Stimulated activated CD8-positive, alpha-beta memory T cell treated with anti-CD3 and anti-CD28 coated beads, Interleukin-12 subunit alpha, Interleukin-12 subunit beta, amount 100 ng/mL, for 24 hours (primary cell): ENCODE measurements around the gene BAZ1A.
"Not testable (repeated sequence)": the region's sequence is repeated elsewhere in the genome, so short reads cannot be mapped to it uniquely, and the experiment has no call there.

Source experiments
- DNase-seq: peaks from one replicate; pipeline ENCODE4 v3.0.0-alpha.2; 2020; ENCODE audit errors: extremely low read depth

The BAZ1A gene

GRCh38 chr14:34858765-34859164 lies 16.4 kb downstream of the BAZ1A start:
- no peak for DNase-seq

DNA sequence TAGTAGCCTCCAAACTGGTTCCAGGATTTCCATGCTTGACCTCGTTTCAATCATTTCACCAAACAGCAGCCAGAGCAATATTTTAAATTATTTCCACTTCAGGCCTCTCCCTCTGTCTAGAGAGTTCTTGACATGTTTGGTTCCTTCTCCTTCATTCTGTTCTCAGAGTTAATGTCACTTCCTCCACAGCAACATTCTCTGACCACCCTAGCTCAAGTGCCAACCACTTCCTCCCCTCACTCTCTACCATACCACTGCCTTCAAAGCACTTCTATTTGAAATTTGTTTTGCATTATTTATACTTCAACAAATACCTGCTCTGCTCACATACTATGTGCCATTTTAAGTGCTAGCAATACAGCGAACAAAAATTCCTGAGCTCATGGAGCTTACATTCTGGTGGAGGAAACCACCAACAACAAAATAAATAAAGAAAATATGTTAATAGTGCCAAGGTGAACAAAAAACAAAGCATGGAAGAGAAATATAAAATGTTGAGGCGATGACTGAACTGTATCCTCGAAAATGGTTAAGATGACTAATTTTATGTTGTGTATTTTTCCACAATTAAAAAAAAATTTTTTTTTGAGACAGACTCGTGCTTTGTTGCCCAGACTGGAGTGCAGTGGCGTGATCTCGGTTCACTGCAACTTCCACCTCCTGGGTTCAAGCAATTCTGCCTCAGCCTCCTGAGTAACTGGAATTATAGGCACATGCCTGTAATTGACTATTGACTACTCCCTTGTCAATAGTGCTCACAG lies 17.3 kb downstream of the BAZ1A start:
- no peak for DNase-seq

DNA sequence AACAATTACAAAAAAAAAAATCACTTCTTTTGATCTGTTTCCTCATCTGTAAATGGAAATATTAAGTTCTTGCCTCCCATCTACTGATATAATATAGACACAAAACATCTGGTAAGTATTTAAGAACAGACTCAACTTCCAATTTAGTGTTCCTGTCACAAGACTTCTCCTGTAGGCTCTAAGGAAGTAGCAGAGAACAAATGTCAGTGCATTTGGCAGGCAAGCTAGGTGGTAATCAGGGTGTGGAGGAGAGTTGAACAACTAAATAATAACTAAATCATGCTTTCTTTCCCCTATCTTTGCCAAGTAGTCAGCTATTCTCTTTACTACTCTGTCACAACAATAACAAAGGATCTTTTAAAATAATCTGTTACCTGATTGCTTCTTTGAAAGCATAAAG lies 22.1 kb downstream of the BAZ1A start:
- no peak for DNase-seq

DNA sequence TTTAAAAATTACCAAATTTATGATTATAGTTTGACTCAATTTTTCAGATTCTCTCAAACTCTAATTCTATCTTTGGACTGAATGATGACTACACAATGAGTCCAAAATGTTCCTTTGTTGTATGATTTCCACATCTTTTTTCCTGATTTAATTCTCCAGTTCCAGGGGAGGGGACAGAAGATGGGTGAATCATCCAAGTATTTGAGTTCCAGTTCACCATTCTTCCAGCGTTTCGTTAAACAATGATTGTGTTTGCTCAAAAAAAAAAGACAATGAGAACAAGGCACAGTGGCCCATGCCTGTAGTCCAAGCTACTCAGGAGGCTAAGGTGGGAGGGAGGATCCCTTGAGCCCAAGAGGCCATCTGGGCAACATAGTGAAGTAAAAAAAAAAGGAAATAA lies 23.8 kb downstream of the BAZ1A start:
- no peak for DNase-seq

GRCh38 chr14:34845869-34846268 lies 29.3 kb downstream of the BAZ1A start:
- DNase-seq, result no peak

- DNase-seq, result no peak
These were observed 32.1 kb downstream of the BAZ1A start for GRCh38 chr14:34843011-34843554.

DNA sequence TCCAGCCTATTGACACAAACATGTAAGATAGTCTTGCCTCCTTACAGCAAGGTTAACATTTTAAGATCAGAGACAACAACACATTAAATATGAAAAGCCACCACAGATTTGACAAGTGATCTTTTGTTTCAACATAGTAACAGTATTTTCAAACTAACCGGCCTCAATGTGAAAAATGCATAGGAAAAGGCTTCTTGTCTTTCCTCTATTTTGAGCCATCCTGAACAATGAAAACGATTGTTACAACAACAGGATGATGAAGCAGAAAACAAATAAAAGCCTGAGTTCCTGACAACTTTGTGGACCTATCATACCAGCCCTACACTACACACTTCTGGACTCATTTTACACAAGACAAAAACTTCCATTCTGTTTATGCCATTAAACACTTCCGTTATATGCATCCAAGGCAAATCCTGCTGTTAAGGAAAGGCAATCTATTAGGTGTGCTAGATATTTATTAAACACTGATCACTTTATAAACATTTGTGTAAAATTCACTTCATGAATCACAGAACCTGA lies 37.3 kb downstream of the BAZ1A start:
- DNase-seq, result no peak

GRCh38 chr14:34835312-34835711 lies 39.8 kb downstream of the BAZ1A start:
- no peak for DNase-seq

- DNase-seq, result no peak
These were observed 41.3 kb downstream of the BAZ1A start for GRCh38 chr14:34833549-34834523.

GRCh38 chr14:34826661-34827060 lies 48.5 kb downstream of the BAZ1A start:
- DNase-seq, result no peak

GRCh38 chr14:34824826-34825225 lies 50.3 kb downstream of the BAZ1A start:
- no peak for DNase-seq

- no peak for DNase-seq
These were observed 50.9 kb downstream of the BAZ1A start for GRCh38 chr14:34824256-34824655.

- DNase-seq, result no peak
These were observed 57.4 kb downstream of the BAZ1A start for GRCh38 chr14:34817768-34818167.

DNA sequence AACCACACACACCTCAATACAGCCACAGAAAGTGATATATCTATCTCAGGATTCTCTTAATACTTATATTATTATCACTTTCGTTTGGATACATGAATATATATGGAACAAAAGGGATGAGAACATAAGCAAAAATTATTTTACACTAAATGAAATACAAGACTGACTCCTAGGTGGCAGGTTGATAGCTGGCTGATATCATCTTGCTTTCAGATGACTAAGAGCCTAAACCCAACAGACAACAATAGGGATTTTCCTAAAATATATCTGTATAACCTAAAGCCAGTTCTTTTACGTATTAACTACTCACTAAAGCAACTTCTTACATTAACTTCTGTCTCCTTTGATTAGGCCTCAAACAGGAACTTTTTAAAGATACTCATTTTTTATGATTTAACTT lies 65.1 kb downstream of the BAZ1A start:
- DNase-seq, result no peak

GRCh38 chr14:34806257-34806656 lies 68.9 kb downstream of the BAZ1A start:
- no peak for DNase-seq

DNA sequence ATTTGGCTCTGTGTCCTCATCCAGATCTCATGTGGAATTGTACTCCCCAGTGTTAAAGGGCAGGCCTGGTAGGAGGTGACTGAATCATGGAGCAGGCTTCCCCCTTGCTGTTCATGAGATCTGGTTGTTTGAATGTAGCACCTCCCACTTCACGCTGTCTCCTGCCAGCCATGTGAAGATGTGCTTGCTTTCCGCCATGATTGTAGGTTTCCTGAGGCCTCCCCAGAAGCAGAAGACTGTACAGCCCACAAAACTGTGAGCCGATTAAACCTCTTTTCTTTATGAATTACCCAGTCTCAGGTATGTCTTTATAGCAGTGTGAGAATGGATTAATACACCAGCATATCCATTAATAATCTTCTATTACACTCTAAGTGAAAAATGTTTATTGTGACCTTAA lies 70.2 kb downstream of the BAZ1A start:
- DNase-seq, result no peak

DNA sequence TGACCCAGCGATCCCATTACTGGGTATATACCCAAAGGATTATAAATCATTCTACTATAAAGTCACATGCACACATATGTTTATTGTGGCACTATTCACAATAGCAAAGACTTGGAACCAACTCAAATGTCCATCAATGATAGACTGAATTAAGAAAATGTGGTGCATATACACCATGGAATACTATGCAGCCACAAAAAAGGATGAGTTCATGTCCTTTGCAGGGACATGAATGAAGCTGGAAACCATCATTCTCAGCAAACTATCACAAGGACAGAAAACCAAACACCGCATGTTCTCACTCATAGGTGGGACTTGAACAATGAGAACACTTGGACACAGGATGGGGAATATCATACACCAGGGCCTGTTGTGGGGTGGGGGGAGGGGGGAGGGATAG lies 76.3 kb downstream of the BAZ1A start:
- DNase-seq, result not testable (repeated sequence)

- no peak for DNase-seq
These were observed 77.2 kb downstream of the BAZ1A start for GRCh38 chr14:34797747-34798583.

GRCh38 chr14:34796902-34797301 lies 78.3 kb downstream of the BAZ1A start:
- DNase-seq, result no peak

GRCh38 chr14:34794941-34795340 lies 80.2 kb downstream of the BAZ1A start:
- no peak for DNase-seq

DNA sequence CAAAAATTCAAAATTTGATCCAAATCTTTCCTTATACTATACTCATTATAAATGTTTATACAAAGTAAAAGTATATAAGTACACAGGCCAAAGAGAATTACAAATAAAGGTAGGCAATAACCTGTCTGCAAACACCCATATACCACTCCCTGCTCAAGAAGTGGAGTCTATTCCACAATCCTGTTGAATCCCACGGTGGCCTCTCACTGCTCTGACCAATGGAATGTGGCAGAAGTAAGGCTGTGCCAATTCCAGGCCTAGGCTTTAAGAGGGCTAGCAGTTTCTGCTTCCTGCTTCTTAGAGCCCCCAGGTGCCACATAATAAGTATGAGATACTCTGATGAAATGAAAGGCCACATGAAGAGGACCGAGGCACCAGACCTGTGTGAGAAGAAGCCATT lies 80.9 kb downstream of the BAZ1A start:
- DNase-seq, result no peak
